Activated CD4-positive, alpha-beta T cell treated with anti-CD3 and anti-CD28 coated beads, Interleukin-2, amount 50 U/mL, for 1 hour (primary cell): ENCODE data around the gene HTR6.
A peak's percentile ranks its signal among the peaks of the same experiment; 100 is the strongest.

Experiments
- DNase-seq: peaks from one replicate; pipeline ENCODE4 v3.0.0-alpha.2; 2020

HTR6 gene

GRCh38 chr1:19639999-19640362, 24.7 kb upstream of the HTR6 start:
- DNase-seq: no peak

GRCh38 chr1:19640363-19641316, 24.0 kb upstream of the HTR6 start:
- no peak for DNase-seq

GRCh38 chr1:19643121-19643520, 21.6 kb upstream of the HTR6 start:
- DNase-seq: no peak

- peak; percentile 83 for DNase-seq
These were observed 20.9 kb upstream of the HTR6 start, which contains the start of gene NBL1 for GRCh38 chr1:19643602-19644394. TSS of gene NBL1 (plus strand) at chr1:19644311. CDS start at chr1:19655031, 10,720 bp downstream.

GRCh38 chr1:19644395-19644680, 20.3 kb upstream of the HTR6 start:
- DNase-seq: no peak

GRCh38 chr1:19644681-19645410, 19.8 kb upstream of the HTR6 start:
- DNase-seq: peak; percentile 57

- DNase-seq: no peak
These were observed 19.0 kb upstream of the HTR6 start for GRCh38 chr1:19645411-19646251.

GRCh38 chr1:19646377-19647319, 18.0 kb upstream of the HTR6 start:
- DNase-seq: no peak

- peak; percentile 32 for DNase-seq
These were observed 17.0 kb upstream of the HTR6 start for GRCh38 chr1:19647643-19648042.

- DNase-seq: no peak
These were observed 16.4 kb upstream of the HTR6 start for GRCh38 chr1:19648239-19648638.

GRCh38 chr1:19648689-19649088, 16.0 kb upstream of the HTR6 start:
- DNase-seq: no peak

GRCh38 chr1:19650416-19651140, 14.1 kb upstream of the HTR6 start:
- DNase-seq: no peak

- peak; percentile 48 for DNase-seq
These were observed 13.4 kb upstream of the HTR6 start for GRCh38 chr1:19651141-19651737.

- DNase-seq: no peak
These were observed 10.3 kb upstream of the HTR6 start for GRCh38 chr1:19654386-19654785.

- DNase-seq: no peak
These were observed 9.6 kb upstream of the HTR6 start for GRCh38 chr1:19654886-19655717.

GRCh38 chr1:19655718-19656080, 9.0 kb upstream of the HTR6 start:
- no peak for DNase-seq

GRCh38 chr1:19656134-19656779, 8.4 kb upstream of the HTR6 start:
- no peak for DNase-seq

GRCh38 chr1:19656780-19657466, 7.8 kb upstream of the HTR6 start:
- DNase-seq: no peak
